GM12891 (cell line): ENCODE data around the gene NEDD4L.

ENCODE experiments used
- PAX5 ChIP-seq: IDR thresholded peaks from 2 replicates; pipeline ENCODE4 v1.6.1; 2011; ENCODE audit warnings: low read length, moderate library complexity, mild to moderate bottlenecking; ENCODE audit not compliant: insufficient read depth, severe bottlenecking
- POLR2A ChIP-seq: IDR thresholded peaks from 2 replicates; pipeline ENCODE4 v1.6.1; 2011; ENCODE audit warnings: low read depth, low read length, control low read depth
- POLR2AphosphoS5 ChIP-seq: IDR thresholded peaks from 2 replicates; pipeline ENCODE4 v1.6.1; 2011; ENCODE audit warnings: low read depth, low read length, control low read depth
- SPI1 ChIP-seq: IDR thresholded peaks from 2 replicates; pipeline ENCODE4 v1.6.1; 2011; ENCODE audit warnings: low read depth, low read length, control low read depth
- TAF1 ChIP-seq: IDR thresholded peaks from 2 replicates; pipeline ENCODE4 v1.6.1; 2011; ENCODE audit warnings: low read depth, low read length, control low read depth

DNA sequence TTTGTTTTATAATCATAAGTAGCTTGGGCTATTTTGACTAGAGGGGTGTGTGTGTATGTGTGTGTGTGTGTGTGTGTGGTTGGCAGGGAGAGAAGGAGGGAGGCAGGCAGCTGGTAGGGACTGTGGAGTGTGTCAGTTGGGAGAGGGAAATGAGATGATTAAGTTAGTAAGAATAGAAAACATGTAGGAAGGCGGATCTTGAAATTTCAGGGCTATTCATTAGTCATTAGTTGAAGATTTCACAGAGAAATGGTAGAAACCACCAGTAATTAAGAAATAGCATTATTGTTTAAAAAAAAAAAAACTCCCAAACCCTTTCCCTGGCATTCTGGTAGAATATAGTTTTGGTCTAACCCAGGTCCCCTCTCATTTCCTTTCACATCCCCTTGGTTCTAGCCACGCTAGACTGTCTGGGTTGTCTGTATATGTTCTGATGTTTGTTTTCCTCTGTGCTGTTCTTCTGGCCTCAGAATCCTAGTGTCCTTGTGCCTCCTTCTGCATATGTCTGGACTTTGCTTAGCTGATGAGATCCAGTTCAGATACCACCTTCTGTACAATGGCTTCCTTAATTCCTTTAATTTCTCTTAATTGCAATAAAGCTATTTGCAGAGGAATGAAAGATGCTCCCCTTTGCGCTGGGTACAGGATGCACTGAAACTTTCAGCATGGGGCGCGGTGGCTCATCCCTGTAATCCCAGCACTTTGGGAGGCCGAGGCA, 161.6 kb downstream of the NEDD4L start:
- TF ChIP-seq POLR2A (no peak), POLR2AphosphoS5 (no peak), TAF1 (no peak), PAX5 (no peak), SPI1 (no peak)
